Bone marrow (tissue), 2 donors: ENCODE results near the gene NMT1.

Experiments
- DNase-seq, 2 donors: peaks; one replicate each; lab custom pipeline; 2025; lab: John Stamatoyannopoulos, UW

The NMT1 gene

DNA sequence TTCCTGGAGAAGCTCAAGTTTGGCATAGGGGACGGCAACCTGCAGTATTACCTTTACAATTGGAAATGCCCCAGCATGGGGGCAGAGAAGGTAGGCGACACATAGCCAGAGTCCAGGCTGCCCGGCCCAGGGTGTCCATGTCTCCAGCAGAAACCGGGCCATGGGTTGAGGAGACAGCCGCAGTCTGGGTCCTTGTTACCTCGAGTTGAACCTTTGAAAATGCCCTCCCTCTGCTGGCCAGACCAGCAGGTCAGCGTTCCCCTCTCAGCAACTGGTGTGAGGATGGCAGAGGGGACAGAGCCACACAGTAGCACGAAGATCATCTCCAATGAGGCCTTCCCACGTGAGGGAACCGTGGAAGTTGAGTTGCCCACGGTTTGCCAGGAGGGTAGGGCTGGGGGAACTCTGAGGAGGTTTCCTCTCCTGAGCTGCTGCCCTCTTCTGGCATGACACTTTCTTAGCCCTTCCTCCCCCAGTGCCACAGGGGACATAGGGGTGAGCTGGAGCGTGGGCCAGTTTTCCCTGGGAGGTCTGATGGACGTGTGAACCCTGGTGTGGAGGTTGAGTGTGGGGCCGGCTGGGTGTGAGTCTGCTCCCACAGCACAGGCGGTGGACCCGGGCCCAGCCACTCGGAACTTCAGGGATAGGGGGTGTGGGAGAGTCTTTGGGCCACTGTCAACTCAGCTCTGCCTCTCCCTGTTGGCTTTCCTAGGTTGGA, 43.9 kb downstream of the NMT1 start:
- DNase-seq: no peak

- DNase-seq: no peak
Measured at GRCh38 chr17:45106096-45106495, 45.0 kb downstream of the NMT1 start.

GRCh38 chr17:45106582-45106981, 45.5 kb downstream of the NMT1 start:
- no peak for DNase-seq

DNA sequence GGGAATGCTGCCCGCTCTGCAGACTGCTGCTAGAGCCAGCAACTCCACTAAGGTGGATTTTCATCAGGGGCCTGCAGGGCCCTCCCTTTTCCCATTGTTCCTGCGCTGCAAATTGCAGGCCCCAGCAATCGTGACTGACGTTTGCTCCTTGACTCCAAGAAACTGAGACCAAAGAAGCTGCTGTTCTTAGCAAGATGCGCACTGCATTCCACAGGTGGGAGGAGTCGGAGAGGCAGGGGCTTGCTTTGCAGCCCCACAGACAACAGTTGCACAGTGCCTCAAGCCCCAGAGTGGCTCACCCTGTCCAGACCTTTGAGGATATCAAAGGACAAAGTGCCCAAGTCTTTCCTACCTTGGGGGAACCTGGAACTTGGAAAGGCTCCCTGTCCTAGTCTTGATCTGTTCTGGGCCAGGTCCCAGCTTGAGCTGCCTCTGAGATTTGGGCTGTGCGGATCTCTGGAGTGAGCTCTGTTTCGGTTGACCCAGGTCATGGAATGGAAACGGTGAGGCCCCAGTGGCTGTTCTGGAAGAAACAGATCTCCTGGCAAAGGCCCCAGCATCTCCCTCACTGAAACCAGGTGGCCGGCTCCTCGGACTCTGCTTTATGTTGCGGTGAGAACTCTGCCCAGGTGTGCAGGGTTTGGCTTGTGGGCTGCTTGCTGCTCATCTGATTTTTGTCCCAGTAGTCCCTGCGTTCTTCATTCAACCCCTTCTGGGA, 46.3 kb downstream of the NMT1 start:
- no peak for DNase-seq

GRCh38 chr17:45108051-45108450, 46.9 kb downstream of the NMT1 start:
- DNase-seq: no peak

DNA sequence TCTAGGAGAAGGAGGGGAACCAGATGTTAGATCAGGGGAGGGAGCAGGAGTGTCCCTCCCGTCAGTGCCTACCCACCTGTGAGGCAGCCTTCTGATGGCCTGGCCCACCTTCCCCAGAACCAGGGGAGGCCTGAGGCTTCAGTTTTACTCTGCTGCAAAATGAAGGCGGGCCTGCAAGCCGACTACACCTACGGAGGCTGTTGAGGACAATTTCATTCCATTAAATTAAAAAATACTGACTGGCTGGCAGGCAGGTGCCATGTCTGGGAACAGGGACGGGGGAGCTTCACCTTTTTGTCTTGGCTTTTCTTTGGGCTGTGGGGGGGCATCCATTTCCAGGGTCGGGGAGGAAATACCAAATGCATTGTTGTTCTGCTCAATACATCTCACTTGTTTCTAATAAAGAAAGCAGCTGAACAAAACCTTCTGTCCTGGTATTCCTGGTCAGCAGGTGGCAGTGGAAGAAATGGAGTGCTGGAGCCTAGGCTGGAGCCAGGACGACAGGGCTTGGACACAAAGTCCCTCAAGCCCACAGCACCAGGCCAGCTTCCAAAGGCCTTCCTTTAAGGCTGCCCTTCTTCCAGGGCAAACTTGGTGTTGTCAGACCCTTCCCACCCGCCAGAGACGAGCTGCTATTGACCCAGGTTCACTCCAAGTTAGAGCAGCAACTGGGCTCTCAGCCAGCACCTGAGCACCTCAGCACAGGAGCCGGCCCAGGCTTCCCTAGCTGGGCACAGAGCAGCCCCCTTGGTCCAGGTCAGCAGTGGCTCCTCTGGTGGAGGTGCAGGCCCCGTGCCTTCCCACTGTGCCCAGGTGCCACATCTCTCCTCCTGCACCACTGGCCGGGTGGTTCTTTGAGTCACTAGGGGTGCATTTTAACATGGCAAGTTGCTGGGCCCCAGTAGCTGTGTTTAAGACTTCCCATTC, 47.7 kb downstream of the NMT1 start:
- no peak for DNase-seq

GRCh38 chr17:45110676-45111611, 49.8 kb downstream of the NMT1 start:
- no peak for DNase-seq

GRCh38 chr17:45111850-45112249, 50.7 kb downstream of the NMT1 start:
- no peak for DNase-seq

GRCh38 chr17:45112559-45113423, 51.7 kb downstream of the NMT1 start:
- DNase-seq: no peak

- no peak for DNase-seq
Measured at GRCh38 chr17:45113424-45113754, 52.3 kb downstream of the NMT1 start.

DNA sequence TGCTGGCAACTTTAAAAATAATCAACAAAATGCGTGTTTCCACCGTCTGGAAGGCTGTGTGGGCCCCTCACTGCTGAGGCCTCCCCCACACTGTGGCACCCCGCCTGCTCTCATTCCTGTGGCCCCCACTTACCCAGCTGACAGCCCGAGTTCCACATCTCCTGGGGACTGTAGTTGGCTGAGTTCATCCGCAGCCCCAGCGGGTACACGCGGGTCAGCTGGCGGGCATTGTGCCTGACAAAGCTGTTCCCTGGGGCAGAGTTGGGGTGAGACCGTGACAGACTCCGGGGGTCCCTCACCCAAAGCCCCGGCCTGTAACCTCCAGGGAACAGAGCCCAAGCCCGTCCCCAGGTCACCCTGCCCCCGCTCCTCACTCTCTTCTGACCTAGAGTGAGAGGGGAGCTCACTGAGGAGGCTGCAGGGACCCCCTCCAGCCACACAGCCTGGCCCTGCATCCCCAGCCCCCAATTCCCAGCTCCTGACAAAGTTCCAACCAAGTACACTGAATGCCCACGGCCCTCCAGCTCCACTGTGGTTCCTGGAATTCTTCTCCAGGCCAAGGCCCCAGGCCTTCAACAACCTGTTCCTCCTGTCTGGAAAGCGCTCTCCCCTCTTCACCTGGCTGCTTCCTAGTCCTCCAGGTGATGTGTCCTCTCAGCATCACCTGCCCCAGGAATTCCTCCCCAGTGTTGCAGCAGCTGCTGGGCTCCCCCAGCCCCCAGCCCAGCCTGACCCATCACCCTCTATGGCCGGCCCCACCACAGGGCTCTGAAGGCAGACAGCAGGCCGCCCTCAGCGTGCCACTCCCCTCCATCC, 53.2 kb downstream of the NMT1 start:
- no peak for DNase-seq

- no peak for DNase-seq
Measured at GRCh38 chr17:45115015-45115625, 54.0 kb downstream of the NMT1 start.

DNA sequence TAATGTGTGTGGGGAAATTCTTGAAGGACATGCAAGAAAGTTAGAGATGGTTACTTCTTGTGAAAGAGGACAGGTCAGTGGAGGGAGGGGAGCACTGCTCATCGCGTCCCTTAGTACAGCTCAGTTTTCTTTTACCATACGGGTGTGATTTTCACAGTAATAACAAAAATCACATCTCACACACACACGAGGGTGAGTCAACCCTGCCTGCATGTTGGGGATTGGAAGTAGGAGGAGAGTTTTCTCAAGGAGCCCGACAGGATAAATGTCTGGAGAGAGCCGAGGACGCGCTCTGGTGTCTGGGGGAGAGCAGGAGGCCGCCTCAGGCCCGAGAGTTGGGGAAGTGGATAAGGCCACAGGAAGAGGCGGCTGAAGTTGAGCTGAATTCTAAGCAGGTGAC, 54.8 kb downstream of the NMT1 start:
- no peak for DNase-seq

- DNase-seq: no peak
Measured at GRCh38 chr17:45116434-45117016, 55.4 kb downstream of the NMT1 start.

- no peak for DNase-seq
Measured at GRCh38 chr17:45117334-45117733, 56.2 kb downstream of the NMT1 start.

- DNase-seq: no peak
Measured at GRCh38 chr17:45117848-45118646, 56.9 kb downstream of the NMT1 start.

GRCh38 chr17:45118691-45119090, 57.6 kb downstream of the NMT1 start:
- DNase-seq: no peak

- DNase-seq: no peak
Measured at GRCh38 chr17:45119964-45120363, 58.8 kb downstream of the NMT1 start.
